HEK293 (cell line): ENCODE data around the gene SCUBE3.

Experiments
- CTCF ChIA-PET: fragments of 350-600 bp; formaldehyde crosslinking; extraction: SDS; loops from one replicate; lab custom pipeline; 2021; ENCODE audit warnings: antibody characterized with exemption; lab: Yijun Ruan, JAX
- POLR2A ChIA-PET: fragments of 300-600 bp; formaldehyde crosslinking; extraction: SDS; loops from one replicate; lab custom pipeline; 2020; ENCODE audit warnings: antibody characterized with exemption, inconsistent platforms; lab: Yijun Ruan, JAX
- H3K27ac ChIP-seq: fragments of 200-500 bp; sonication (Bioruptor generic); 2 replicates; pipeline ENCODE4 v1.5.1; 2014; ENCODE audit warnings: low read depth, low read length, control low read depth, inconsistent platforms; ENCODE audit errors: extremely low read depth
- H3K36me3 ChIP-seq, 2 experiments: fragments of 200-500 bp in 1 of 2; sonication (Bioruptor generic) in 1 of 2; 1 replicate in 1 of 2; 2 replicates in 1 of 2; pipeline ENCODE4 v1.5.1; 2014 to 2017; ENCODE audit warnings: inconsistent platforms in 2 of 2, low read length in 2 of 2; ENCODE audit not compliant: control insufficient read depth in 2 of 2, insufficient read depth in 1 of 2
- H3K4me1 ChIP-seq: fragments of 200-500 bp; sonication (Bioruptor generic); 2 replicates; pipeline ENCODE4 v1.5.1; 2014; ENCODE audit warnings: mild to moderate bottlenecking, low read length, inconsistent platforms; ENCODE audit not compliant: control insufficient read depth, insufficient read depth
- H3K4me3 ChIP-seq: 2 replicates; pipeline ENCODE4 v1.5.1; 2011; ENCODE audit warnings: low read depth, mild to moderate bottlenecking, control low read depth, low read length, moderate library complexity
- H3K9me3 ChIP-seq: fragments of 200-500 bp; sonication (Bioruptor generic); 2 replicates; pipeline ENCODE4 v1.5.1; 2014; ENCODE audit warnings: low read depth, low read length, inconsistent platforms; ENCODE audit not compliant: control insufficient read depth, insufficient read depth
- ATF2 ChIP-seq: fragments of 450-650 bp; formaldehyde crosslinking; IDR thresholded peaks from 2 replicates; pipeline ENCODE4 v1.5.1; 2016; ENCODE audit warnings: missing biosample characterization, missing genetic modification characterization, low read depth
- KLF10 ChIP-seq: fragments of 450-650 bp; IDR thresholded peaks from 2 replicates; pipeline ENCODE4 v1.5.1; 2018; ENCODE audit warnings: missing biosample characterization, mild to moderate bottlenecking, missing genetic modification characterization
- MZF1 ChIP-seq: fragments of 450-650 bp; formaldehyde crosslinking; IDR thresholded peaks from 2 replicates; pipeline ENCODE4 v1.5.1; 2017; ENCODE audit warnings: missing biosample characterization, missing genetic modification characterization, borderline replicate concordance
- OSR2 ChIP-seq: fragments of 450-650 bp; formaldehyde crosslinking; IDR thresholded peaks from 2 replicates; pipeline ENCODE4 v1.5.1; 2016; ENCODE audit warnings: missing biosample characterization, missing genetic modification characterization
- SP3 ChIP-seq: fragments of 450-650 bp; formaldehyde crosslinking; IDR thresholded peaks from 2 replicates; pipeline ENCODE4 v1.5.1; 2016; ENCODE audit warnings: missing biosample characterization, missing genetic modification characterization
- SP7 ChIP-seq: fragments of 450-650 bp; formaldehyde crosslinking; IDR thresholded peaks from 2 replicates; pipeline ENCODE4 v1.5.1; 2016; ENCODE audit warnings: missing biosample characterization, missing genetic modification characterization
- ZBTB20 ChIP-seq: fragments of 450-650 bp; formaldehyde crosslinking; IDR thresholded peaks from 2 replicates; pipeline ENCODE4 v1.5.1; 2016; ENCODE audit warnings: missing biosample characterization, missing genetic modification characterization
- ZFHX2 ChIP-seq: fragments of 450-650 bp; formaldehyde crosslinking; conservative IDR thresholded peaks from 2 replicates; pipeline ENCODE4 v1.5.1; 2016; ENCODE audit warnings: missing biosample characterization, missing genetic modification characterization
- ZFP37 ChIP-seq: fragments of 450-650 bp; formaldehyde crosslinking; IDR thresholded peaks from 2 replicates; pipeline ENCODE4 v1.5.1; 2016; ENCODE audit warnings: missing biosample characterization, missing genetic modification characterization
- ZFP41 ChIP-seq: fragments of 450-650 bp; formaldehyde crosslinking; IDR thresholded peaks from 2 replicates; pipeline ENCODE4 v1.5.1; 2016; ENCODE audit warnings: missing biosample characterization, missing genetic modification characterization, borderline replicate concordance
- ZFP69B ChIP-seq: fragments of 450-650 bp; formaldehyde crosslinking; IDR thresholded peaks from 2 replicates; pipeline ENCODE4 v1.5.1; 2016; ENCODE audit warnings: missing biosample characterization, missing genetic modification characterization
- ZNF132 ChIP-seq: fragments of 450-650 bp; formaldehyde crosslinking; IDR thresholded peaks from 2 replicates; pipeline ENCODE4 v1.5.1; 2017; ENCODE audit warnings: missing biosample characterization, missing genetic modification characterization, borderline replicate concordance
- ZNF140 ChIP-seq: fragments of 450-650 bp; formaldehyde crosslinking; IDR thresholded peaks from 2 replicates; pipeline ENCODE4 v1.5.1; 2016; ENCODE audit warnings: missing biosample characterization, missing genetic modification characterization
- ZNF16 ChIP-seq: fragments of 450-650 bp; formaldehyde crosslinking; IDR thresholded peaks from 2 replicates; pipeline ENCODE4 v1.5.1; 2016; ENCODE audit warnings: low read depth, missing biosample characterization, missing genetic modification characterization
- ZNF223 ChIP-seq: fragments of 450-650 bp; formaldehyde crosslinking; IDR thresholded peaks from 2 replicates; pipeline ENCODE4 v1.5.1; 2016; ENCODE audit warnings: missing biosample characterization, missing genetic modification characterization
- ZNF24 ChIP-seq: fragments of 450-650 bp; formaldehyde crosslinking; IDR thresholded peaks from 2 replicates; pipeline ENCODE4 v1.5.1; 2016; ENCODE audit warnings: missing biosample characterization, missing genetic modification characterization
- ZNF341 ChIP-seq: fragments of 450-650 bp; formaldehyde crosslinking; IDR thresholded peaks from 2 replicates; pipeline ENCODE4; 2016; ENCODE audit warnings: low read depth, missing biosample characterization, missing genetic modification characterization
- ZNF350 ChIP-seq: fragments of 450-650 bp; formaldehyde crosslinking; IDR thresholded peaks from 2 replicates; pipeline ENCODE4 v1.5.0; 2017; ENCODE audit warnings: missing biosample characterization, mild to moderate bottlenecking, missing genetic modification characterization
- ZNF510 ChIP-seq: fragments of 450-650 bp; formaldehyde crosslinking; IDR thresholded peaks from 2 replicates; pipeline ENCODE4 v1.5.1; 2018; ENCODE audit warnings: mild to moderate bottlenecking, missing genetic modification characterization, missing biosample characterization; ENCODE audit not compliant: insufficient replicate concordance
- ZNF514 ChIP-seq: fragments of 450-650 bp; formaldehyde crosslinking; IDR thresholded peaks from 2 replicates; pipeline ENCODE4 v1.5.1; 2016; ENCODE audit warnings: missing biosample characterization, missing genetic modification characterization
- ZNF548 ChIP-seq: fragments of 450-650 bp; formaldehyde crosslinking; IDR thresholded peaks from 2 replicates; pipeline ENCODE4 v1.5.1; 2016; ENCODE audit warnings: missing biosample characterization, missing genetic modification characterization
- ZNF560 ChIP-seq: fragments of 450-650 bp; formaldehyde crosslinking; IDR thresholded peaks from 2 replicates; pipeline ENCODE4 v1.5.1; 2017; ENCODE audit warnings: missing biosample characterization, missing genetic modification characterization, borderline replicate concordance
- ZNF585B ChIP-seq: fragments of 450-650 bp; formaldehyde crosslinking; IDR thresholded peaks from 2 replicates; pipeline ENCODE4 v1.5.1; 2016; ENCODE audit warnings: missing biosample characterization, missing genetic modification characterization
- ZNF600 ChIP-seq: fragments of 450-650 bp; formaldehyde crosslinking; IDR thresholded peaks from 2 replicates; pipeline ENCODE4 v1.5.1; 2016; ENCODE audit warnings: missing biosample characterization, missing genetic modification characterization
- ZNF626 ChIP-seq: fragments of 450-650 bp; sonication (Bioruptor Pico); formaldehyde crosslinking; IDR thresholded peaks from 2 replicates; pipeline ENCODE4 v1.5.1; 2018; ENCODE audit warnings: missing biosample characterization, missing genetic modification characterization, inconsistent platforms
- ZNF658 ChIP-seq: fragments of 450-650 bp; formaldehyde crosslinking; IDR thresholded peaks from 2 replicates; pipeline ENCODE4; 2016; ENCODE audit warnings: missing biosample characterization, missing genetic modification characterization
- ZNF837 ChIP-seq: fragments of 450-650 bp; formaldehyde crosslinking; IDR thresholded peaks from 2 replicates; pipeline ENCODE4 v1.5.1; 2016; ENCODE audit warnings: missing biosample characterization, missing genetic modification characterization
- TF ChIP-seq, protein P1 (sequence below): fragments of 450-650 bp; formaldehyde crosslinking; IDR thresholded peaks from 2 replicates; pipeline ENCODE4 v1.5.1; 2016; ENCODE audit warnings: missing biosample characterization, missing genetic modification characterization
- TF ChIP-seq, protein P2 (sequence below): fragments of 450-650 bp; formaldehyde crosslinking; IDR thresholded peaks from 2 replicates; pipeline ENCODE4 v1.5.1; 2017; ENCODE audit warnings: missing biosample characterization, missing genetic modification characterization

Gene SCUBE3

GRCh38 chr6:35190306-35190705 is 23.4 kb upstream of the SCUBE3 start:
- TF ChIP-seq ZNF140 (tag by site-specific recombination) (no peak), SP3 (no peak), ZNF510 (tag by site-specific recombination) (no peak), ZNF585B (tag by site-specific recombination) (no peak), ZNF24 (tag by site-specific recombination) (no peak)
- no peak overlapping the region for H3K27ac ChIP-seq
- no peaks in the 10 kb centered on the region; the same call in 1 of the 2 replicates for H3K4me1 ChIP-seq
- no peak overlapping the region for H3K4me3 ChIP-seq
- ChIA-PET CTCF (interaction anchor here (5.9 kb wide), 1 partner anchor 14 kb away, joined by 42 read pairs; no protein-coding TSS in a partner anchor), POLR2A (no interaction called here)
- H3K36me3 ChIP-seq = no peaks in the 10 kb centered on the region
- H3K9me3 ChIP-seq = no peaks in the 10 kb centered on the region

GRCh38 chr6:35191889-35192288 is 21.9 kb upstream of the SCUBE3 start:
- ChIA-PET CTCF (interaction anchor here (5.9 kb wide), 1 partner anchor 13 kb away, joined by 42 read pairs; no protein-coding TSS in a partner anchor), POLR2A (no interaction called here)
- Histone ChIP-seq H3K4me3 (no peak overlapping the region), H3K27ac (no peak overlapping the region), H3K4me1 (no peaks in the 10 kb centered on the region), H3K36me3 (no peaks in the 10 kb centered on the region), H3K9me3 (no peaks in the 10 kb centered on the region; the same call in 1 of the 2 replicates)
- TF ChIP-seq ZNF223 = no peak
- TF ChIP-seq ZNF350 = no peak
- TF ChIP-seq KLF10 (tag by site-specific recombination) = no peak
- TF ChIP-seq ZNF560 (tag by site-specific recombination) = no peak
- TF ChIP-seq, protein P1, sequence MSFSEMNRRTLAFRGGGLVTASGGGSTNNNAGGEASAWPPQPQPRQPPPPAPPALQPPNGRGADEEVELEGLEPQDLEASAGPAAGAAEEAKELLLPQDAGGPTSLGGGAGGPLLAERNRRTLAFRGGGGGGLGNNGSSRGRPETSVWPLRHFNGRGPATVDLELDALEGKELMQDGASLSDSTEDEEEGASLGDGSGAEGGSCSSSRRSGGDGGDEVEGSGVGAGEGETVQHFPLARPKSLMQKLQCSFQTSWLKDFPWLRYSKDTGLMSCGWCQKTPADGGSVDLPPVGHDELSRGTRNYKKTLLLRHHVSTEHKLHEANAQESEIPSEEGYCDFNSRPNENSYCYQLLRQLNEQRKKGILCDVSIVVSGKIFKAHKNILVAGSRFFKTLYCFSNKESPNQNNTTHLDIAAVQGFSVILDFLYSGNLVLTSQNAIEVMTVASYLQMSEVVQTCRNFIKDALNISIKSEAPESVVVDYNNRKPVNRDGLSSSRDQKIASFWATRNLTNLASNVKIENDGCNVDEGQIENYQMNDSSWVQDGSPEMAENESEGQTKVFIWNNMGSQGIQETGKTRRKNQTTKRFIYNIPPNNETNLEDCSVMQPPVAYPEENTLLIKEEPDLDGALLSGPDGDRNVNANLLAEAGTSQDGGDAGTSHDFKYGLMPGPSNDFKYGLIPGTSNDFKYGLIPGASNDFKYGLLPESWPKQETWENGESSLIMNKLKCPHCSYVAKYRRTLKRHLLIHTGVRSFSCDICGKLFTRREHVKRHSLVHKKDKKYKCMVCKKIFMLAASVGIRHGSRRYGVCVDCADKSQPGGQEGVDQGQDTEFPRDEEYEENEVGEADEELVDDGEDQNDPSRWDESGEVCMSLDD = no peak

GRCh38 chr6:35192301-35192860 is 21.4 kb upstream of the SCUBE3 start:
- ChIA-PET POLR2A (no interaction called here), CTCF (interaction anchor here (5.9 kb wide), 1 partner anchor 12 kb away, joined by 42 read pairs; no protein-coding TSS in a partner anchor)
- Histone ChIP-seq H3K4me3 (no peak overlapping the region), H3K9me3 (no peaks in the 10 kb centered on the region; the same call in 1 of the 2 replicates), H3K36me3 (no peaks in the 10 kb centered on the region), H3K27ac (no peak overlapping the region), H3K4me1 (no peaks in the 10 kb centered on the region)
- TF ChIP-seq ZFHX2 (tag by site-specific recombination) = no peak
- no peak for TF ChIP-seq ZNF837 (tag by site-specific recombination)
- TF ChIP-seq SP7 (tag by site-specific recombination) = no peak
- TF ChIP-seq MZF1 (tag by site-specific recombination) = no peak
- TF ChIP-seq OSR2 (tag by site-specific recombination) = no peak
- no peak for TF ChIP-seq ZNF132 (tag by site-specific recombination)
- no peak for TF ChIP-seq ZNF600 (tag by site-specific recombination)
- no peak for TF ChIP-seq ZFP41 (tag by site-specific recombination)
- no peak for TF ChIP-seq ZBTB20
- TF ChIP-seq, protein P2, sequence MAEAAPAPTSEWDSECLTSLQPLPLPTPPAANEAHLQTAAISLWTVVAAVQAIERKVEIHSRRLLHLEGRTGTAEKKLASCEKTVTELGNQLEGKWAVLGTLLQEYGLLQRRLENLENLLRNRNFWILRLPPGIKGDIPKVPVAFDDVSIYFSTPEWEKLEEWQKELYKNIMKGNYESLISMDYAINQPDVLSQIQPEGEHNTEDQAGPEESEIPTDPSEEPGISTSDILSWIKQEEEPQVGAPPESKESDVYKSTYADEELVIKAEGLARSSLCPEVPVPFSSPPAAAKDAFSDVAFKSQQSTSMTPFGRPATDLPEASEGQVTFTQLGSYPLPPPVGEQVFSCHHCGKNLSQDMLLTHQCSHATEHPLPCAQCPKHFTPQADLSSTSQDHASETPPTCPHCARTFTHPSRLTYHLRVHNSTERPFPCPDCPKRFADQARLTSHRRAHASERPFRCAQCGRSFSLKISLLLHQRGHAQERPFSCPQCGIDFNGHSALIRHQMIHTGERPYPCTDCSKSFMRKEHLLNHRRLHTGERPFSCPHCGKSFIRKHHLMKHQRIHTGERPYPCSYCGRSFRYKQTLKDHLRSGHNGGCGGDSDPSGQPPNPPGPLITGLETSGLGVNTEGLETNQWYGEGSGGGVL (tag by site-specific recombination) = no peak
- TF ChIP-seq ZNF514 = no peak
- no peak for TF ChIP-seq ZNF658 (tag by site-specific recombination)
- no peak for TF ChIP-seq ZNF341 (tag by site-specific recombination)
- TF ChIP-seq ZFP69B (tag by site-specific recombination) = no peak
- no peak for TF ChIP-seq ZFP37 (tag by site-specific recombination)
- no peak for TF ChIP-seq ZNF626 (tag by site-specific recombination)
- TF ChIP-seq ZNF548 (tag by site-specific recombination) = no peak
- TF ChIP-seq ZNF16 (tag by site-specific recombination) = no peak
- TF ChIP-seq ATF2 (tag by site-specific recombination) = no peak
- TF ChIP-seq, all 188 proteins: peak for 0
